ENCODE measurements around the gene SBK3. TPM values are rescaled to one million over a fixed set of nuclear protein-coding genes. Genes with fewer than 3 reads are reported as not detected.

Gene SBK3
- polyA plus RNA-seq, 1 donor (not counting 4 experiments of a cell fraction or from before 2014, with no cell fraction given), result not detected

- DNase-seq (ENCODE audit: low read depth, low spot score), result no peak
- FAIRE-seq, result no peak
- Histone ChIP-seq H2AFZ (ENCODE audit: control insufficient read depth, low read length) (no peak overlapping the region), H3K79me2 (ENCODE audit: control insufficient read depth, insufficient read depth, low read length) (no peaks in the 10 kb centered on the region), H3K4me3 (ENCODE audit: control insufficient read depth in 2 of 3, extremely low read depth in 1 of 3, insufficient read depth in 2 of 3, low read depth in 1 of 3, low read length in 3 of 3) (no peak overlapping the region), H3K9ac (ENCODE audit: control insufficient read depth, extremely low read depth, insufficient read depth, low read length) (no peak overlapping the region), H3K27me3 (ENCODE audit: control insufficient read depth, extremely low read depth, insufficient read depth, low read length) (no peaks in the 10 kb centered on the region), H3K9me1 (ENCODE audit: control insufficient read depth, extremely low read depth, insufficient read depth, low read length) (no peaks in the 10 kb centered on the region), H3K9me3 (ENCODE audit: control insufficient read depth, low read depth, low read length) (no peaks in the 10 kb centered on the region), H3K27ac (ENCODE audit: control insufficient read depth, insufficient read depth, low read length) (no peak overlapping the region), H3K36me3 (ENCODE audit: control insufficient read depth in 2 of 2, extremely low read depth in 1 of 2, insufficient read depth in 2 of 2, low read length in 2 of 2) (no peaks in the 10 kb centered on the region), H3K4me1 (ENCODE audit: control insufficient read depth, extremely low read depth, insufficient read depth, low read length) (no peaks in the 10 kb centered on the region), H3K4me2 (ENCODE audit: control insufficient read depth, extremely low read depth, insufficient read depth, low read depth, low read length) (no peak overlapping the region), H4K20me1 (ENCODE audit: control insufficient read depth, extremely low read depth, insufficient read depth, low read length) (no peaks in the 10 kb centered on the region)
- TF ChIP-seq EZH2 (IDR thresholded peaks at IDR 0.05; ENCODE audit: low read length) (no peak), CTCF (optimal IDR thresholded peaks at IDR 0.05 in 1 of 3, IDR thresholded peaks at IDR 0.05 in 1 of 3, conservative IDR thresholded peaks at IDR 0.05 in 1 of 3; ENCODE audit: extremely low read depth in 1 of 3, insufficient read depth in 2 of 3, low read length in 3 of 3) (no peak)
- dilution Hi-C loops (cut with MboI; ENCODE audit: extremely low pct_ligation_motif_present, low sequenced_read_pairs), result no loop called here
Measured at GRCh38 chr19:55542292-55542855, 3.0 kb downstream of the SBK3 start.

GRCh38 chr19:55541091-55541490 lies 4.3 kb downstream of the SBK3 start:
- Histone ChIP-seq H3K9me3 (ENCODE audit: control insufficient read depth, low read depth, low read length) (no peaks in the 10 kb centered on the region), H4K20me1 (ENCODE audit: control insufficient read depth, extremely low read depth, insufficient read depth, low read length) (no peaks in the 10 kb centered on the region), H3K4me3 (ENCODE audit: control insufficient read depth in 2 of 3, extremely low read depth in 1 of 3, insufficient read depth in 2 of 3, low read depth in 1 of 3, low read length in 3 of 3) (no peak overlapping the region), H3K36me3 (ENCODE audit: control insufficient read depth in 2 of 2, extremely low read depth in 1 of 2, insufficient read depth in 2 of 2, low read length in 2 of 2) (no peaks in the 10 kb centered on the region), H3K9ac (ENCODE audit: control insufficient read depth, extremely low read depth, insufficient read depth, low read length) (no peak overlapping the region), H3K27me3 (ENCODE audit: control insufficient read depth, extremely low read depth, insufficient read depth, low read length) (no peaks in the 10 kb centered on the region), H3K4me1 (ENCODE audit: control insufficient read depth, extremely low read depth, insufficient read depth, low read length) (no peaks in the 10 kb centered on the region), H3K27ac (ENCODE audit: control insufficient read depth, insufficient read depth, low read length) (no peak overlapping the region), H3K4me2 (ENCODE audit: control insufficient read depth, extremely low read depth, insufficient read depth, low read depth, low read length) (no peak overlapping the region), H2AFZ (ENCODE audit: control insufficient read depth, low read length) (no peak overlapping the region), H3K79me2 (ENCODE audit: control insufficient read depth, insufficient read depth, low read length) (no peaks in the 10 kb centered on the region), H3K9me1 (ENCODE audit: control insufficient read depth, extremely low read depth, insufficient read depth, low read length) (no peaks in the 10 kb centered on the region)
- DNase-seq (ENCODE audit: low read depth, low spot score), result no peak
- no peak for TF ChIP-seq EZH2 (IDR thresholded peaks at IDR 0.05; ENCODE audit: low read length)
- TF ChIP-seq CTCF (optimal IDR thresholded peaks at IDR 0.05 in 1 of 3, IDR thresholded peaks at IDR 0.05 in 1 of 3, conservative IDR thresholded peaks at IDR 0.05 in 1 of 3; ENCODE audit: extremely low read depth in 1 of 3, insufficient read depth in 2 of 3, low read length in 3 of 3), result no peak
- dilution Hi-C loops (cut with MboI; ENCODE audit: extremely low pct_ligation_motif_present, low sequenced_read_pairs), result no loop called here
- FAIRE-seq, result no peak

Data from keratinocyte (primary cell).